ENCODE measurements around the gene TMEM131. TPM values are rescaled to one million over a fixed set of nuclear protein-coding genes. Genes with fewer than 3 reads are reported as not detected.

TMEM131 gene
- total and polyA plus RNA-seq, 2 of the 8 experiments (the other 6 are each of a cell fraction or from before 2014, with no cell fraction given), result 9.7 to 22.9 TPM

DNA sequence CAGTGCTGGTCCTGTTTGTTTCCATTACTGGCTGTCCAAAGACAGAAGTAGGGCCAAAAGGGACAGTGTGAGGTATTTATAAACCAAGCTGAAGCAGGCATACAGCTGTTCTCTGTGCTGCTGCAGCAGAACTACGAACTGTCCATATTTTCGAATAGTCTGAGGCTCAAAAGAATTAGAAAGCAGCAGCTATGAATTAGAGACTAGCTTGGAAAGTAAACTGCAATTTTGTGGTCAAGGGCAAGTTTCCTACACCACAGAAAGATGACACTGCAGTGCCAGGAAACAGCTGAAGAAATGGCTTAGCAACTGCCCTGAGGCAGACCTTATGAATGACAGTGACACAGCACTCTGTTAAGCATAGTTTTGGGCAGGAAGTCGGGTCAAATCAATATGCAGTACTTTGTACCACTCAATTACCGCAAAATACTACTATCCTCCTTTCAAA, 125.3 kb downstream of the TMEM131 start:
- Histone ChIP-seq H3K23ac (ENCODE audit: insufficient read length) (no peak overlapping the region), H3K27ac (ENCODE audit: low read depth, low read length) (no peak overlapping the region), H2BK12ac (ENCODE audit: low read depth, low read length) (no peak overlapping the region), H3K79me2 (ENCODE audit: control insufficient read depth in 1 of 2, insufficient read depth in 2 of 2, low read length in 2 of 2) (no peaks in the 10 kb centered on the region), H3K79me1 (ENCODE audit: low read depth, low read length) (no peaks in the 10 kb centered on the region), H2BK120ac (replicated peaks; ENCODE audit: low read depth, low read length) (no peak overlapping the region), H2AFZ (ENCODE audit: low read length) (no peak overlapping the region), H4K5ac (ENCODE audit: insufficient read length, low read depth, low read length) (no peak overlapping the region), H3K14ac (ENCODE audit: insufficient read length) (no peak overlapping the region), H2AK5ac (ENCODE audit: low read depth, low read length) (no peak overlapping the region), H4K8ac (ENCODE audit: extremely low read depth, insufficient read depth, low read length) (no peak overlapping the region), H3K36me3 (ENCODE audit: control insufficient read depth in 2 of 4, insufficient read depth in 4 of 4, low read length in 3 of 4) (no peaks in the 10 kb centered on the region; a peak in 1 of 8 replicates), H3K4ac (replicated peaks; ENCODE audit: insufficient read length, low read depth, low read length) (no peak overlapping the region), H3K9ac (replicated peaks in 1 of 4; ENCODE audit: extremely low read depth in 1 of 4, low read depth in 3 of 4, low read length in 3 of 4) (no peak overlapping the region), H3K9me3 (ENCODE audit: insufficient read depth in 2 of 2, low read depth in 1 of 2, low read length in 1 of 2) (peaks cover 16 to 22% of the 10 kb centered on the region in 2 experiments; a peak in 3 of 4 replicates), H3K27me3 (replicated peaks in 1 of 4; ENCODE audit: control insufficient read depth in 3 of 4, extremely low read depth in 1 of 4, insufficient read depth in 3 of 4, low read length in 3 of 4) (no peaks in the 10 kb centered on the region), H3K23me2 (ENCODE audit: low read depth, low read length) (no peaks in the 10 kb centered on the region), H3K4me3 (ENCODE audit: extremely low read depth in 1 of 4, insufficient read depth in 2 of 4, low read depth in 3 of 4, low read length in 4 of 4) (no peak overlapping the region), H2BK20ac (ENCODE audit: low read length) (no peak overlapping the region), H3K18ac (ENCODE audit: extremely low read depth, low read length) (no peak overlapping the region), H2BK5ac (ENCODE audit: low read depth, low read length) (no peak overlapping the region), H3K4me2 (ENCODE audit: insufficient read depth in 1 of 2, low read depth in 2 of 2, low read length in 2 of 2) (no peak overlapping the region), H3K4me1 (replicated peaks in 1 of 4; ENCODE audit: control insufficient read depth in 3 of 4, insufficient read depth in 4 of 4, low read length in 3 of 4) (0 out of 7 replicates have a peak, but pooled peaks cover 0 to 7% (median 0%) of the 10 kb centered on the region in 4 experiments), H2BK15ac (ENCODE audit: low read length) (no peak overlapping the region), H4K91ac (replicated peaks; ENCODE audit: insufficient read length, low read length) (no peak overlapping the region), H4K20me1 (replicated peaks in 1 of 2; ENCODE audit: control insufficient read depth in 1 of 2, insufficient read depth in 2 of 2, low read length in 2 of 2) (no peaks in the 10 kb centered on the region), H3K56ac (replicated peaks; ENCODE audit: insufficient read length, low read depth, low read length) (no peak overlapping the region)
- whole genome bisulfite sequencing, 2 experiments (ENCODE audit: extremely low coverage in 1 of 2, insufficient coverage in 1 of 2, insufficient read length in 1 of 2, insufficient replicate concordance in 2 of 2, low coverage in 1 of 2, low lambda C conversion rate in 2 of 2, missing lambda C conversion rate in 1 of 2), result 91% methylated on average over 4 of the region's 4 CpGs; no CpG with 5 or more reads in 1 of the 2 experiments
- CTCF ChIA-PET (ENCODE audit: partially characterized antibody), result interaction anchor here (0.8 to 1.3 kb wide), 2 partner anchors 11 to 24 kb away, joined by 3 to 5 read pairs; no protein-coding TSS in a partner anchor
- DNase-seq (ENCODE audit: low read depth in 1 of 2, low spot score in 2 of 2) (no peak), FAIRE-seq (no peak)
- POLR2A ChIA-PET (ENCODE audit: partially characterized antibody), result no interaction called here
- TF ChIP-seq NRF1 (IDR thresholded peaks at IDR 0.05; ENCODE audit: low read depth, low read length) (no peak), CEBPB (IDR thresholded peaks at IDR 0.05; ENCODE audit: low read depth, low read length) (no peak), HDAC6 (IDR thresholded peaks at IDR 0.05; ENCODE audit: low read depth, low read length) (no peak), EGR1 (IDR thresholded peaks at IDR 0.05; ENCODE audit: borderline replicate concordance, low read depth, low read length) (no peak), FOSL1 (IDR thresholded peaks at IDR 0.05; ENCODE audit: insufficient read depth, low read depth, low read length) (no peak), POLR2A (IDR thresholded peaks at IDR 0.05; ENCODE audit: control extremely low read depth in 1 of 2, low read depth in 2 of 2, low read length in 2 of 2) (no peak), HDAC2 (IDR thresholded peaks at IDR 0.05; ENCODE audit: borderline replicate concordance in 1 of 2, low read depth in 2 of 2, low read length in 2 of 2) (no peak), POLR2AphosphoS5 (IDR thresholded peaks at IDR 0.05; ENCODE audit: low read depth, low read length) (no peak), SRF (IDR thresholded peaks at IDR 0.05; ENCODE audit: low read depth, low read length) (no peak), BRCA1 (IDR thresholded peaks at IDR 0.05; ENCODE audit: low read depth, low read length) (no peak), CTBP2 (IDR thresholded peaks at IDR 0.05; ENCODE audit: borderline replicate concordance, insufficient read depth, insufficient read length, low read length) (no peak), KDM5A (IDR thresholded peaks at IDR 0.05; ENCODE audit: low read length) (no peak), GABPA (IDR thresholded peaks at IDR 0.05; ENCODE audit: borderline replicate concordance, insufficient read depth, low read length) (no peak)
- TF ChIP-seq, protein P1, sequence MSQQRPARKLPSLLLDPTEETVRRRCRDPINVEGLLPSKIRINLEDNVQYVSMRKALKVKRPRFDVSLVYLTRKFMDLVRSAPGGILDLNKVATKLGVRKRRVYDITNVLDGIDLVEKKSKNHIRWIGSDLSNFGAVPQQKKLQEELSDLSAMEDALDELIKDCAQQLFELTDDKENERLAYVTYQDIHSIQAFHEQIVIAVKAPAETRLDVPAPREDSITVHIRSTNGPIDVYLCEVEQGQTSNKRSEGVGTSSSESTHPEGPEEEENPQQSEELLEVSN (IDR thresholded peaks at IDR 0.05), result no peak

Data from H1 (cell line).